H1 (cell line): ENCODE results near the gene SLC2A11. TPM values are rescaled to one million over a fixed set of nuclear protein-coding genes. Genes with fewer than 3 reads are reported as not detected.

Experiments
- CTCF ChIA-PET: fragments of 300-600 bp; sonication (Branson Sonifier 250); formaldehyde crosslinking; loops from one replicate; lab custom pipeline; 2021; ENCODE audit not compliant: partially characterized antibody; lab: Charles Lee
- POLR2A ChIA-PET: fragments of 300-600 bp; sonication (Branson Sonifier 250); formaldehyde crosslinking; loops from one replicate; lab custom pipeline; 2021; ENCODE audit warnings: inconsistent platforms; ENCODE audit not compliant: partially characterized antibody; lab: Charles Lee
- DNase-seq, 2 experiments: peaks; one replicate each; pipeline versions ENCODE4 v3.0.0 to v3.0.0-alpha.2; 2010 to 2022; ENCODE audit warnings: low spot score in 2 of 2, low read depth in 1 of 2, mixed read lengths in 1 of 2
- FAIRE-seq: peaks from 2 replicates; lab custom pipeline; 2011; peaks lifted over from hg19 to GRCh38; lab: Jason Lieb, UNC
- H2AFZ ChIP-seq: 2 replicates; pipeline ENCODE4 v1.8.1; 2012; ENCODE audit warnings: low read length, inconsistent platforms
- H2AK5ac ChIP-seq: 2 replicates; pipeline ENCODE4 v1.6.1; 2013; ENCODE audit warnings: low read depth, low read length
- H2BK120ac ChIP-seq: replicated peaks from 2 replicates; pipeline ENCODE3; 2013; ENCODE audit warnings: low read depth, low read length, inconsistent platforms
- H2BK12ac ChIP-seq: 2 replicates; pipeline ENCODE4 v1.6.1; 2013; ENCODE audit warnings: low read depth, low read length
- H2BK15ac ChIP-seq: 2 replicates; pipeline ENCODE4 v1.6.1; 2013; ENCODE audit warnings: low read length
- H2BK20ac ChIP-seq: 2 replicates; pipeline ENCODE4 v1.6.1; 2013; ENCODE audit warnings: low read length
- H2BK5ac ChIP-seq: 2 replicates; pipeline ENCODE4 v1.6.1; 2013; ENCODE audit warnings: low read depth, low read length
- H3K14ac ChIP-seq: 2 replicates; pipeline ENCODE4 v1.6.1; 2013; ENCODE audit warnings: inconsistent platforms; ENCODE audit not compliant: insufficient read length
- H3K18ac ChIP-seq: 2 replicates; pipeline ENCODE4 v1.6.1; 2013; ENCODE audit warnings: low read length; ENCODE audit errors: extremely low read depth
- H3K23ac ChIP-seq: 2 replicates; pipeline ENCODE4 v1.6.1; 2013; ENCODE audit warnings: inconsistent platforms; ENCODE audit not compliant: insufficient read length
- H3K23me2 ChIP-seq: 2 replicates; pipeline ENCODE4 v1.6.1; 2013; ENCODE audit warnings: low read depth, low read length
- H3K27ac ChIP-seq: 2 replicates; pipeline ENCODE4 v1.6.1; 2011; ENCODE audit warnings: low read depth, low read length, inconsistent platforms
- H3K27me3 ChIP-seq, 4 experiments: replicated peaks in 1 of 4; 1 replicate in 1 of 4; 2 replicates in 3 of 4; pipeline versions ENCODE4 v1.6.1 to v1.8.1; 2011 to 2013; ENCODE audit warnings: low read length in 3 of 4, mild to moderate bottlenecking in 3 of 4, inconsistent platforms in 2 of 4, mixed read lengths in 2 of 4, moderate library complexity in 1 of 4; ENCODE audit not compliant: control insufficient read depth in 3 of 4, insufficient read depth in 3 of 4; ENCODE audit errors: extremely low read depth in 1 of 4
- H3K36me3 ChIP-seq, 4 experiments: 2 replicates each; pipeline versions ENCODE4 v1.6.1 to v1.8.1; 2011 to 2013; ENCODE audit warnings: mild to moderate bottlenecking in 4 of 4, low read length in 3 of 4, moderate library complexity in 2 of 4, control low read depth in 1 of 4, inconsistent platforms in 1 of 4; ENCODE audit not compliant: insufficient read depth in 4 of 4, control insufficient read depth in 2 of 4
- H3K4ac ChIP-seq: replicated peaks from 2 replicates; pipeline ENCODE3; 2013; ENCODE audit warnings: low read length, low read depth, mixed read lengths, inconsistent platforms; ENCODE audit not compliant: insufficient read length
- H3K4me1 ChIP-seq, 4 experiments: replicated peaks in 1 of 4; 1 replicate in 1 of 4; 2 replicates in 3 of 4; pipeline versions ENCODE4 v1.6.1 to v1.8.1; 2011 to 2013; ENCODE audit warnings: low read length in 3 of 4, inconsistent platforms in 2 of 4, mixed read lengths in 1 of 4; ENCODE audit not compliant: insufficient read depth in 4 of 4, control insufficient read depth in 3 of 4
- H3K4me2 ChIP-seq, 2 experiments: 2 replicates each; pipeline versions ENCODE4 v1.6.1 to v1.8.1; 2011 to 2013; ENCODE audit warnings: low read depth in 2 of 2, low read length in 2 of 2, control low read depth in 1 of 2, inconsistent platforms in 1 of 2, mild to moderate bottlenecking in 1 of 2; ENCODE audit not compliant: insufficient read depth in 1 of 2
- H3K4me3 ChIP-seq, 4 experiments: fragments of 200-600, 300-600 bp in 1 of 4; sonication (generic), shearing (Covaris generic), sonication (Bioruptor Twin) in 1 of 4; 2 replicates each; pipeline versions ENCODE4 v1.5.1 to v1.8.1; 2011 to 2016; ENCODE audit warnings: low read length in 4 of 4, low read depth in 3 of 4, control low read depth in 2 of 4, inconsistent platforms in 2 of 4, mild to moderate bottlenecking in 2 of 4, mixed read lengths in 1 of 4, moderate library complexity in 1 of 4; ENCODE audit not compliant: insufficient read depth in 2 of 4; ENCODE audit errors: extremely low read depth in 1 of 4
- H3K56ac ChIP-seq: replicated peaks from 2 replicates; pipeline ENCODE3; 2013; ENCODE audit warnings: low read depth, mild to moderate bottlenecking, mixed read lengths, low read length, inconsistent platforms; ENCODE audit not compliant: insufficient read length
- H3K79me1 ChIP-seq: 2 replicates; pipeline ENCODE4 v1.6.1; 2013; ENCODE audit warnings: low read depth, low read length, control low read depth
- H3K79me2 ChIP-seq, 2 experiments: 2 replicates each; pipeline versions ENCODE4 v1.6.1 to v1.8.1; 2012 to 2013; ENCODE audit warnings: low read length in 2 of 2, mild to moderate bottlenecking in 2 of 2, inconsistent platforms in 1 of 2; ENCODE audit not compliant: insufficient read depth in 2 of 2, control insufficient read depth in 1 of 2
- H3K9ac ChIP-seq, 4 experiments: replicated peaks in 1 of 4; 1 replicate in 1 of 4; 2 replicates in 3 of 4; pipeline versions ENCODE4 v1.6.1 to v1.8.1; 2011 to 2013; ENCODE audit warnings: low read depth in 3 of 4, low read length in 3 of 4, control low read depth in 2 of 4, mild to moderate bottlenecking in 2 of 4, moderate library complexity in 2 of 4, inconsistent platforms in 1 of 4; ENCODE audit errors: extremely low read depth in 1 of 4
- H3K9me3 ChIP-seq, 2 experiments: 2 replicates each; pipeline versions ENCODE4 v1.6.1 to v1.8.1; 2012 to 2013; ENCODE audit warnings: mild to moderate bottlenecking in 2 of 2, moderate library complexity in 2 of 2, control low read depth in 1 of 2, inconsistent platforms in 1 of 2, low read depth in 1 of 2, low read length in 1 of 2, mixed read lengths in 1 of 2; ENCODE audit not compliant: insufficient read depth in 2 of 2
- H4K20me1 ChIP-seq, 2 experiments: replicated peaks in 1 of 2; 2 replicates each; pipeline versions ENCODE3 to v1.8.1; 2011 to 2013; ENCODE audit warnings: inconsistent platforms in 2 of 2, low read length in 2 of 2, mild to moderate bottlenecking in 1 of 2; ENCODE audit not compliant: insufficient read depth in 2 of 2, control insufficient read depth in 1 of 2
- H4K5ac ChIP-seq: 2 replicates; pipeline ENCODE4 v1.6.1; 2013; ENCODE audit warnings: low read length, low read depth, mixed read lengths, inconsistent platforms; ENCODE audit not compliant: insufficient read length
- H4K8ac ChIP-seq: 2 replicates; pipeline ENCODE4 v1.8.0; 2013; ENCODE audit warnings: mild to moderate bottlenecking, moderate library complexity, low read length, inconsistent platforms; ENCODE audit not compliant: insufficient read depth; ENCODE audit errors: extremely low read depth
- H4K91ac ChIP-seq: replicated peaks from 2 replicates; pipeline ENCODE3; 2013; ENCODE audit warnings: low read length, mixed read lengths, inconsistent platforms; ENCODE audit not compliant: insufficient read length
- ASH2L ChIP-seq: fragments of 200-600, 300-600 bp; sonication (generic); IDR thresholded peaks from one replicate; pipeline ENCODE4 v1.7.1; 2017; ENCODE audit warnings: low read length
- CEBPB ChIP-seq: IDR thresholded peaks from 2 replicates; pipeline ENCODE4 v1.6.1; 2012; ENCODE audit warnings: low read depth, low read length
- CREB1 ChIP-seq: IDR thresholded peaks from 2 replicates; pipeline ENCODE4 v1.6.1; 2012; ENCODE audit warnings: inconsistent platforms
- GABPA ChIP-seq: IDR thresholded peaks from 2 replicates; pipeline ENCODE4 v1.6.1; 2011; ENCODE audit warnings: mild to moderate bottlenecking, low read length, moderate library complexity, borderline replicate concordance; ENCODE audit not compliant: insufficient read depth
- KDM4A ChIP-seq: IDR thresholded peaks from one replicate; pipeline ENCODE4 v1.7.1; 2012; ENCODE audit warnings: low read depth, mild to moderate bottlenecking, moderate library complexity, low read length, inconsistent platforms; ENCODE audit not compliant: severe bottlenecking
- NRF1 ChIP-seq: IDR thresholded peaks from 2 replicates; pipeline ENCODE4 v1.6.1; 2011; ENCODE audit warnings: mild to moderate bottlenecking, low read depth, low read length, improper control_type of control experiment
- RFX5 ChIP-seq: IDR thresholded peaks from 2 replicates; pipeline ENCODE4 v1.6.1; 2011; ENCODE audit warnings: low read depth, low read length, improper control_type of control experiment, borderline replicate concordance
- TAF1 ChIP-seq: IDR thresholded peaks from 2 replicates; pipeline ENCODE4 v1.6.1; 2011; ENCODE audit warnings: mild to moderate bottlenecking, low read depth, low read length
- TEAD4 ChIP-seq: IDR thresholded peaks from 2 replicates; pipeline ENCODE4 v1.6.1; 2012; ENCODE audit warnings: low read depth, low read length, inconsistent platforms, mixed read lengths
- WGBS, 2 experiments: shearing (Covaris generic) in 1 of 2; methylation state at CpG; one replicate each; pipeline versions ENCODE4 v1.1.6 to v1.1.7; 2013 to 2015; ENCODE audit warnings: low lambda C conversion rate in 2 of 2, mixed read lengths in 2 of 2, inconsistent platforms in 1 of 2, low coverage in 1 of 2, missing lambda C conversion rate in 1 of 2; ENCODE audit not compliant: insufficient replicate concordance in 2 of 2, insufficient coverage in 1 of 2, insufficient read length in 1 of 2; ENCODE audit errors: extremely low coverage in 1 of 2, missing lambda C conversion rate in 1 of 2; 5-methylcytosine and 5-hydroxymethylcytosine counted together
- polyA plus RNA-seq, 7 experiments: library from polyadenylated mRNA; depleted of rRNA in 3 of 7; stranded (reverse) in 5 of 7; unstranded in 2 of 7; fragments of >200 nt in 5 of 7; fragments of 200-250 nt in 2 of 7; gene quantifications; 1 replicate in 5 of 7; 2 replicates in 1 of 7; 4 replicates in 1 of 7; pipeline versions ENCODE4 v1.2.1 to v1.2.3, GENCODE V29; 2011 to 2013; ENCODE audit warnings: missing spikeins in 2 of 7, mixed read lengths in 2 of 7
- total RNA-seq: library from RNA; stranded (reverse); fragmentation: NEBNext Ultra II Directional; extraction: Animal tissue kit (Norgen Biotek cat#: 25700); gene quantifications from 2 replicates; pipeline ENCODE4 v1.2.1, GENCODE V29; 2021
- TF ChIP-seq, protein P1 (sequence below), 3 experiments: IDR thresholded peaks; 1 replicate in 2 of 3; 2 replicates in 1 of 3; pipeline versions ENCODE4 v1.5.1 to v1.6.1; 2011; ENCODE audit warnings: low read length in 3 of 3, mild to moderate bottlenecking in 3 of 3, inconsistent platforms in 2 of 3, low read depth in 1 of 3, moderate library complexity in 1 of 3; ENCODE audit not compliant: insufficient read depth in 1 of 3; ENCODE audit errors: control extremely low read depth in 1 of 3
- TF ChIP-seq, protein P2 (sequence below): IDR thresholded peaks from 2 replicates; pipeline ENCODE4 v1.6.1; 2011; ENCODE audit warnings: low read length, improper control_type of control experiment

SLC2A11 gene
- total and polyA plus RNA-seq, 2 of the 8 experiments (the other 6 are each of a cell fraction or from before 2014, with no cell fraction given): 10.7 to 12.5 TPM

DNA sequence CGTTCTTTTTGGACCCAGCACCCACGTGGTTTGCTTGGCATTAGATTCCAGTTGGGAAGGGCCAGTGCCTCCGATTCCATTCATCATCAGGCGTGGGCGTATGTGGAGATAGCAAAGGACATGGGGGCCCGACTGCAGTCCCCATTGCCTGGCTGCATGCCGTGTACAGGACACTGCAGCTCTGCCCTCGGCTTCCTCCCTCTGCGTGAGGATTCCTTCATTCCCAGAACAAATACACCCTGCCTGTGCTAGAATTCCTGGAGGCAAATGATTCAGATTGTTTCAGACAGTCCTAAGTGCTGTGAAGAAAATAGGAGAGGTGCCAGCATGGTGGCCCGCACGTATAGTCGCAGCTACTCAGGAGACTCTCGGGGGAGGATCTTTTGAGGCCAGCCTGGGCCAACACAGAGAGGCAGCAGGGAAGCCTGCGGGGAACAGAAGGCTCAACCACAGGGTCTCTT lies 34.3 kb upstream of the SLC2A11 start:
- H2BK12ac ChIP-seq: no peak overlapping the region
- no peak overlapping the region for H4K8ac ChIP-seq
- H2BK5ac ChIP-seq: no peak overlapping the region
- no peak overlapping the region for H2AK5ac ChIP-seq
- no peak overlapping the region for H2BK120ac ChIP-seq
- no peaks in the 10 kb centered on the region for H3K4me1 ChIP-seq
- no peak overlapping the region for H3K4me3 ChIP-seq
- no peak overlapping the region for H2BK15ac ChIP-seq
- no peak overlapping the region for H2AFZ ChIP-seq
- H3K79me2 ChIP-seq: no peaks in the 10 kb centered on the region
- H3K9me3 ChIP-seq: no peaks in the 10 kb centered on the region
- peaks cover 0 to 7% of the 10 kb centered on the region in 2 experiments for H4K20me1 ChIP-seq
- H3K9ac ChIP-seq: no peak overlapping the region
- H3K79me1 ChIP-seq: no peaks in the 10 kb centered on the region
- DNase-seq (no peak), FAIRE-seq (no peak)
- CTCF ChIA-PET: interaction anchor here (1.8 kb wide), 1 partner anchor 55 kb away, joined by 4 read pairs; the partner anchor contains the start of gene CHCHD10
- H3K14ac ChIP-seq: no peak overlapping the region
- no peak overlapping the region for H3K27ac ChIP-seq
- POLR2A ChIA-PET: interaction anchor here (1.1 kb wide), 1 partner anchor 20 kb away, joined by 4 read pairs; no protein-coding TSS in a partner anchor
- no peak overlapping the region for H2BK20ac ChIP-seq
- no peak overlapping the region for H3K4me2 ChIP-seq
- no peaks in the 10 kb centered on the region for H3K23me2 ChIP-seq
- no peak overlapping the region for H3K56ac ChIP-seq
- WGBS, 2 experiments: 90% methylated on average over 14 of the region's 14 CpGs; no CpG with 5 or more reads in 1 of the 2 experiments
- no peak overlapping the region for H4K5ac ChIP-seq
- H3K36me3 ChIP-seq: peaks cover 11 to 60% (median 27%) of the 10 kb centered on the region in 4 experiments
- H3K27me3 ChIP-seq: no peaks in the 10 kb centered on the region
- H3K23ac ChIP-seq: no peak overlapping the region
- H4K91ac ChIP-seq: no peak overlapping the region
- no peak overlapping the region for H3K4ac ChIP-seq
- H3K18ac ChIP-seq: no peak overlapping the region
- TF ChIP-seq TEAD4: no peak
- no peak for TF ChIP-seq NRF1
- no peak for TF ChIP-seq CEBPB
- TF ChIP-seq RFX5: no peak
- TF ChIP-seq TAF1: no peak
- TF ChIP-seq GABPA: no peak
- no peak for TF ChIP-seq ASH2L
- no peak for TF ChIP-seq KDM4A
- TF ChIP-seq, protein P1, sequence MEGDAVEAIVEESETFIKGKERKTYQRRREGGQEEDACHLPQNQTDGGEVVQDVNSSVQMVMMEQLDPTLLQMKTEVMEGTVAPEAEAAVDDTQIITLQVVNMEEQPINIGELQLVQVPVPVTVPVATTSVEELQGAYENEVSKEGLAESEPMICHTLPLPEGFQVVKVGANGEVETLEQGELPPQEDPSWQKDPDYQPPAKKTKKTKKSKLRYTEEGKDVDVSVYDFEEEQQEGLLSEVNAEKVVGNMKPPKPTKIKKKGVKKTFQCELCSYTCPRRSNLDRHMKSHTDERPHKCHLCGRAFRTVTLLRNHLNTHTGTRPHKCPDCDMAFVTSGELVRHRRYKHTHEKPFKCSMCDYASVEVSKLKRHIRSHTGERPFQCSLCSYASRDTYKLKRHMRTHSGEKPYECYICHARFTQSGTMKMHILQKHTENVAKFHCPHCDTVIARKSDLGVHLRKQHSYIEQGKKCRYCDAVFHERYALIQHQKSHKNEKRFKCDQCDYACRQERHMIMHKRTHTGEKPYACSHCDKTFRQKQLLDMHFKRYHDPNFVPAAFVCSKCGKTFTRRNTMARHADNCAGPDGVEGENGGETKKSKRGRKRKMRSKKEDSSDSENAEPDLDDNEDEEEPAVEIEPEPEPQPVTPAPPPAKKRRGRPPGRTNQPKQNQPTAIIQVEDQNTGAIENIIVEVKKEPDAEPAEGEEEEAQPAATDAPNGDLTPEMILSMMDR (IDR thresholded peaks at IDR 0.05; ENCODE audit: control extremely low read depth in 1 of 3, insufficient read depth in 1 of 3, low read depth in 1 of 3, low read length in 3 of 3): no peak
- TF ChIP-seq, protein P2, sequence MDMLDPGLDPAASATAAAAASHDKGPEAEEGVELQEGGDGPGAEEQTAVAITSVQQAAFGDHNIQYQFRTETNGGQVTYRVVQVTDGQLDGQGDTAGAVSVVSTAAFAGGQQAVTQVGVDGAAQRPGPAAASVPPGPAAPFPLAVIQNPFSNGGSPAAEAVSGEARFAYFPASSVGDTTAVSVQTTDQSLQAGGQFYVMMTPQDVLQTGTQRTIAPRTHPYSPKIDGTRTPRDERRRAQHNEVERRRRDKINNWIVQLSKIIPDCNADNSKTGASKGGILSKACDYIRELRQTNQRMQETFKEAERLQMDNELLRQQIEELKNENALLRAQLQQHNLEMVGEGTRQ: no peak
- no peak for TF ChIP-seq CREB1
